ENCODE measurements around the gene CORO7.

The CORO7 gene

DNA sequence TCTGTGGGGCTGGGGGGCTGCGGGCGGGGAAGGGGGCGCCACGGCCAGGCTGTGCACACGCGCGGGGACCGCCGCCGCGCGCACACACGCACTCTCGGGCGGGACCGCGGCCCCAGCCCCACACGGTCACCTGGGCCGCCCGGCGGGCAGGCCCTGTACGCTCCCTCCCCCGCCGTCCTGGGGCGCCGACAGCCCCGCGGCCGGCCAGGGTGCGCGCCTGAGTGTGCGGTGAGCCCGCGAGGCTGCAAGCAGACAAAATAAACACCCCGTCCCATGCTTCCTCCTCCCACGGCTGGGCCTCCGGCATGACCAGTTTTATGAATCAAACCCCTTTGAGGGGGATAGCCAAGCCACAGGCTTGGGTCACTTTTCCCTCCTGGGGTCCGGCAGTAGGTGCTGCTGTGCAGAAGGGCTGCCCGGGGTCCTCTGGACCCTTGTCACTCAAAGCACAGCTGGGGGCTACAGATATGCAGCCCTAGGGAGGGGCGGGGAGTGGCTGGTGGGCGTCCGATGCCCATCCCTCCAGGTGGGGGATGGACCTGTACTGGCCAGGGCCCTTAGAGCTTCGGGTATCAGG is 44.3 kb downstream of the CORO7 start:
- no peak for DNase-seq (ENCODE audit: low spot score)

DNA sequence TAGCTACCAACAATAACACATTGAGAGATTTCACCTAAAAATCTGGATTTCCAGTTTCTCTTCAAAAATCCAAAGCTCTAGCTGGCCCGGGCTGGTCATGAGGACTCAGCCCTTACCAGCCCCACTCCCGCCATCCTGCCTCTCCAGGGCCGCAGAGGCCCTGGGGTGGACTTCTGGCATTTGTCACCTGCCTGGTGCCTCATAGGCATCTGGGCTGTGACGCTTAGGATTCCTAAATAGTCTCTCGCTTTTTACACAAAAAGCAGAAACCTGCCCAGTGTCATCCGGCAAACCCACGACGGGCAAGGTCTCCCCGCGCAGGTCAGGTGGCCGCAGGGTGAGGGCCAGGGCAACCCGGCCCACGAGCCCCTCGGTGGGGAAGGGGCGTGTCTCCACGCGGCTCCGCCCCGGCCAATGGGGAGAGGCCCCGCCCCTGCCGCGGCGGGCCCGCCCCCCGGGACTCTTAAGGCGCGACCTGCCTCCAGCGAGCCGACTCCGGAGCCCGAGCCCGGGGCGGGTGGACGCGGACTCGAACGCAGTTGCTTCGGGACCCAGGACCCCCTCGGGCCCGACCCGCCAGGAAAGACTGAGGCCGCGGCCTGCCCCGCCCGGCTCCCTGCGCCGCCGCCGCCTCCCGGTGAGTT is 44.9 kb downstream of the CORO7 start, which contains the start of gene VASN:
Gene VASN (plus strand): TSS at position 492 of the 644 bp plus-strand sequence. CDS start 9,030 bp downstream, outside the sequence.
- peak; percentile 63 for DNase-seq (ENCODE audit: low spot score)

DNA sequence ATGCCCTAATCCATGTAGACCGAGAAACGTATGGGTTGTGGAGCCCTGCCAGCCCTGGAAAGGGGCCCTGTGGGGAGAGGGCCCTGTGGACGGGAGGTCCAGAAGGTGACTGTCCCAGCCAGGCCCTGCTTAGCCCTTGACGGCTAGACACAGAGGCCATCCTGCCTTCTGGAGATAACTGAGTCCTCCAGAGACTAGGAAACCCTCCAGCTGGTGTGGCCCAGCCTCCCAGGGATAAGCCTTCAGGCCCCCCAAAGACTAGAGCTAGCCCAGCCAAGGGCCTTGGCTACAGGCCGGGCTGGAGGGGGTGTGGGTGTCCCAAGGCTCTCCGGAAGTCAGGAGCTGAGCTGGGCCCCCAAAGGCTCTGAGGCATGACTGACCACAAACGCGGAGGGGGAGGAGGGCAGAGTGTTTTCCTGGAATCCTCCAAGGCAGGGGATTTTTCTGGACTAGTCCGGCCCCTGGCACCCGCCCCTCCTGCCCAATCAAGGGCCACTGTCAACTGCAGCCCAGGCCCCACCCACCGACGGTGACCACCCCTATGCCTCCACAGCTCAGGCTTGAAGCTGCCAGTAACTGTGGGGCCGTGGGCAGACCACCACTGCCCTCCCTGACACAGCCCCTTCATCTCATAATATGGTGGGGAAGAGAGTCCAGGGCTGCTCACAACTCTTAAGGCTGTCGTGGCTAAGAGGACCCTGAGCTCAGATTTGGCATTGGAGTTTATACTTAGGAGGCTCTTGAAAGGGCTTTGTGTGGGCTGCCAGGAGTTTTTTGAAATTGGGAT is 45.6 kb downstream of the CORO7 start:
- DNase-seq (ENCODE audit: low spot score) = no peak

DNA sequence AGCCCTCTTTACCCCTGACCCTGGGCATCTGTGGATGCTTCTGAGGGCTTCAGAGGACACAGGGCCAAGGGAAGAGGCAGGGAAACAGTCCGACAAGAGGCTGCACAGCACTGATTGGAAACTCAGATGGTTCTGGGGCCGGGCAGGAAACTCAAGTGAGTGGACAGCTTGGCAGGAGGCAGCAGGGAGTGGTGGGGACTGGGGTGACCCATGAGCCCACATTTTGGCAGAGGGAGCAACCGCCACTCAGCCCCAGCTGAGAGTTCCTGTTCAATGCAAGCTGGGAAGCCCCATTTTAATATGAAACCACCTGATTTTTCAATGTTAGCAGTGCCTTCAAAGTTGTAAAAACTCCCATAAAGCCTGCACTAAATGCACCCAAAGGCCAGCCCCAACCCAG is 46.2 kb downstream of the CORO7 start:
- no peak for DNase-seq (ENCODE audit: low spot score)

DNA sequence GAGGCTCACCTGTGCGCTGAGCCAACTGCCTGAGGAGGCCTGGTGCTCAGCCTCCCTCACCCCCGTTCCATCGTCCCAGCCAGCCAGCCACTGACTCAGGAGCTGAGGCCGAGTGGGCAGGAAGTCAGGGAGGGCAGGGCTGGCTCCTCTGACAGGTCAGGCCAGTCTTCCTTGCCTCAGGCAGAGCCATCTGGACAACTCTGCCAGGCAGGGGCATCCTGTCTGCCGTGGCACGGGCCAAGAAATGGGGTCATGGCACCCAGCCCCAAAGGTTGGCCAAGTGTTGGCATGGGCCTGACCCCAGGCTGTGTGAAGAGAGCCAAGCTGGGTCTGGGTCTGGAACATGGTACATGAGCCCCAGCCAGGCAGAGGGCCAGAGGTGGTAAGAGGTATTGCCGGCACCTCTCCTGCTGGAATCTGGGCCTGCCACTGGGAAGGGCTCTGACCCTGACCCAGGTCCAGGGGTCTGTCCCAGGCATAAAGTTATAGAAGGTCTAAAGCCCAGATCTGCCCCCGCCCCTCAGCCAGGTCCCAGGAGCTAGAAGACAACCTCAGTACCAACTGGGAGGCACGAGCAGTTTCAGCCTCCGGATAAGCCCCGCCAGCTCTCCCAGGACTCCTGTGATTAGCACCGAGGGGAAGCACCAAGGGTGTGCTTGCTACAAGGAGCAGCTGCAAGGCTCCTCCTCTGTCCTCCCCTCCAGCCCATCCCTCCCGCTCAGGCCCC is 47.2 kb downstream of the CORO7 start:
- no peak for DNase-seq (ENCODE audit: low spot score)

DNA sequence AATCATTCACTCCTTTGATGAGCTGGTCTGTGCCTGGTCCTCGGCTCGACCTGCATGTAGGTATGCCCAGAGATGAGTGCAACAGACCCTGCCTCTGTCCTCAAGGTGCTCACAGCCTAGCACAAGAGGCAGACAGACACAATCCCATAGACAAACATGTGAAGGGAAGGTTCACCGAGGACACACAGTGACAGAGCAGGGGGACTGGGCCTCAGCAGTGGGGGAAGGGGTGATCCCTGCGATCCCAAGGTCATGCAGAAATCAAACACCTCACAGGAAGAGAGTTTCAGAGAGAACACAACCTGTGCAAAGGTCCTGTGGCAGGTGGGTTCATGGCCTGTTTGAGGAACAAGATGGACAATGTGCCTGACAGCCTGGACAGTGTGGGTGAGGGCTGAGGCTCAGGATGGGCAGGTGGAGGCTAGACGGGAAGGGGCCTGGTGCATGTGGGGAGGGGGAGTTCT is 49.0 kb downstream of the CORO7 start:
- DNase-seq (ENCODE audit: low spot score) = no peak

DNA sequence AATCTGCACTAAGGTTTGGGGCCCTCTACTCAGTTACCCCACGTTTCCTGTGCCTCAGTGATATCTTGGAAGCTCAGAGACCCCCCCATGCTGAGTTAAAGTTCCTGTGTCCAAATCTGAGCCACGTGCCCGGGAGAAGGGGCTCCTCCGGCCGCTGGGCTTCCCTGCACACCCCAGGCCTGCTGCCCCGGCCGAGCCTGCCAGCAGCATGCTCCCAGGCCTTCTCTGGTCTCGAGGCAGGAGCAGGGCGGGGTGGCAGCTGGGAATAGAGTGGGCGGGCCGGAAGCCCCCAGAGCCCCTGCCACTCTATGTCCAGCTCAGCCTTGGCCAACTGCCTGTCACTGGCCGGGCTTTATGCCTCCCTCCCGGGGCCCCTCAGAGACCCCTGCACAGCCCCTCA is 50.4 kb downstream of the CORO7 start:
- DNase-seq (ENCODE audit: low spot score) = no peak

DNA sequence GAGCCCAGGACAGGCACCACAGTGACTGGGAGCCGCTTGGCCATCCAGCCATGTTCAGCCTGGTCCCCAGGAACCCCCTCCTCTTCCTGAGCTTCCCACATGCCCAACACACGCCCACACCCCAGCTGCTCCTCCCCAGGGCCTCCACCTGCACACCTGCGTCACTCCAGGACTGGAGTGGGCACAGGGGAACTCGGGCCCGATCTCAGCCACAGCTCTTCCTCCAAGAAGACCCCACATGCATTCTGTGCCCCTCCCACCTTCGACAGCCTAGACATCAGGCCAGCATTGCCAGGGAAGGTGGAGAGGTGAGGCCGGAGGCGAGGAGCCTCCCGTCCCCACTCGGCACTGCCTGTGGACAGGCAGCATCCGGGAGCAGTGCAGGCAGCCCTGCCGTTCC is 50.8 kb downstream of the CORO7 start:
- no peak for DNase-seq (ENCODE audit: low spot score)

DNA sequence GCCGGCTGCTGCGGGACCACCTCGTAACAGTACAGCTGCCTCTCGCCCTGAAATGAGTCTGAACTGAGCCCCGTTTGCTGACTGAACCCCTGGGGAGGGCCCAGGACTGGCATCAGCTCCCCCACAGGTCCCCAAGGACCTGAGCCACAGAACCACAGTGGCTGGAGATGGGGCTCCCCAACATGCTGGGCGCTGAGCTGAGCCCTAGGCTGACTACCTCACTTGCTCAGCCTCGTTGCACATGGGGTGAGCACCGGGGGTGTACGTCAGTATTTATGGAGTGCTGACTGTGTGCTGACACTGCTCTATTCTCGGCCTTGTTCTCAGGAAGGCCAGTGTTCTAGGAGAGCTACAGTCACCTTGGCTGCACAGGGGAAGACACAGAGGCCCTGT is 51.4 kb downstream of the CORO7 start:
- DNase-seq (ENCODE audit: low spot score) = no peak

DNA sequence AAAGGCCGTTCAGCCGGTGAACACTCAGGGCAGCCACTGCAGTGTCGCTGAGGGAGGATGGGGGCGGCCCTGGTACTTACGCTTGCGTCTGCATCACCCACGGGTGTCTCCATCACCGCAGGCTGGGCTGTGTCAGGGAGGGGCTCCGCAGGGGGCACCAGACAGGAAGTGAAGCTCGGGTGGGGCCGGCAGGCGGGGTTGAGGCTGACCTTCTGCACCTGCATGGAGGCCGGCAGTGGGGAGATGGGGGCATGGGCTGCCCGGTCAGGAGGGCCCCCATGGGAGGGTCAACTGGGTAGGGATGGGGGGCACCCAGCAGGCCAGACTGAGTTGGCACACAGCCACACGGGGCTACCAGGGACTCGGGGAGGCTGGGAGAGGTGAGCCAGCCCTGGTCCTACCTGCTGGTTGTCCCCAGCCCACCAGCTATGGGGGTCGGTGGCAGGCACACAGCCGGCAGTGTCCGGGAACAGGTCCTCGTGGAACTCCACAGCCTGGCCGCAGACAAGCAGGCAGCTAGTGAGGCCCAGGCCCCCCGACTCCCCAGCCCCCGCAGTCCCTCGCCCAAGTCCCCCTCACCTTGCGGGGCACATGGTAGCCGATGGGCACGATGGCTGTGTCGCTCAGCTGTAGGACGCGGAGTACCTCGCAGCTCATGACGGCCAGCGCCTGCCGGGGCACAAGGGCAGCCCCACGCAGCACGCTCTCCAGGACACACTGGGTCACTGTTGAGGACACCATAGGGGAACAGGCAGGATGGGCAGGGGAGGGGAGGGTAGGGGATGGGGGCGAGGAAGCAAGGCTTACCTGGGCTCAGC is 52.0 kb downstream of the CORO7 start:
- no peak for DNase-seq (ENCODE audit: low spot score)

DNA sequence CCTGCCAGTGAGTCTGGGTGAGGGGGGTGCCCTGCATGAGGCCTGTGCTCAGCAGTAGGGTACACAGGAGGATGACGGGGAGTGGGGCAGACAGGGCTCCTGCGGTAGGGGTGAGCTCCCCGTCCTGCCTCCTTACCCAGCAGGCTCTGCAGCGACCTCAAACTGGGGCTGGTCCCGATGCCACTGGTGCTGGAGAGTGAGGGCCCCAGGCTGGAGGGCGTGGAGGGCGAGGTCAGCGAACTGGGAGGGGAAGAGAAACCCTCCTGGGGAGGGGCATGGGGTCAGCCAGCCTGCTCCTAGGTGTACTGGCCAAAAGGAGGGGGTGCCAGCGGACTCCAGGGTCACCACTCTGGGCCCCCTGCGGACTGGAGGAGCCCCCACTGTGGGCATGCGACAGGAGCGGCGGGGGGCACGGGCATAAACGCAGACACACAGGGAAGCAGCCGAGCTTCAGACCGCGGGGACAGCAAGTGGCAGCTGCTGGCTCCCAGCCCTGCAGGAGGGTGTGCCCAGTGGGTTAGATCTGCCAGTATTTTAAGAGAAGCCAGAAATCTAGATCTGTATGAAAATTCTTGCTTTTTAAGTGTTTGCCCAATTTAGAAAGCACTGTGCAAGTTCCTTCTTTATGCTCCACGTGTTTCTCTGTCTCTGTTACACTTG is 53.8 kb downstream of the CORO7 start:
- DNase-seq (ENCODE audit: low spot score) = no peak

DNA sequence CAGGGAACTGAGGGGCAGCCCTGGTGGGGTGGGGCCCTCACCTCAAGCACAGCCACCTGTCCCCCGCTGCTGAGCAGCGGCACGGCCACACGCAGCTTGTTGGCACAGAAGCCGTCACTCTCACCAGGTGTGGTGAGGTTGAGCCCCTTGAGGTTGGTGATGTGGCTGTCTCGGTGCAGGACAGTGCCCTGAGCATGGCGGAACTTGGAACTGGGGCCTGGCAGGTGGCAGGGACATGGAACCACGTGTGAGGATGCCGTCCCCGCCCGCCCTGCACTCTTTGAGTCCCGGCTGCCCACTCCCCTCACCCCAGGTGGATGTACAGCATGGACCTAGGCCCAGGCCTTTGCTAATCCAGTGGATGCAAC is 54.5 kb downstream of the CORO7 start:
- DNase-seq (ENCODE audit: low spot score) = no peak

DNA sequence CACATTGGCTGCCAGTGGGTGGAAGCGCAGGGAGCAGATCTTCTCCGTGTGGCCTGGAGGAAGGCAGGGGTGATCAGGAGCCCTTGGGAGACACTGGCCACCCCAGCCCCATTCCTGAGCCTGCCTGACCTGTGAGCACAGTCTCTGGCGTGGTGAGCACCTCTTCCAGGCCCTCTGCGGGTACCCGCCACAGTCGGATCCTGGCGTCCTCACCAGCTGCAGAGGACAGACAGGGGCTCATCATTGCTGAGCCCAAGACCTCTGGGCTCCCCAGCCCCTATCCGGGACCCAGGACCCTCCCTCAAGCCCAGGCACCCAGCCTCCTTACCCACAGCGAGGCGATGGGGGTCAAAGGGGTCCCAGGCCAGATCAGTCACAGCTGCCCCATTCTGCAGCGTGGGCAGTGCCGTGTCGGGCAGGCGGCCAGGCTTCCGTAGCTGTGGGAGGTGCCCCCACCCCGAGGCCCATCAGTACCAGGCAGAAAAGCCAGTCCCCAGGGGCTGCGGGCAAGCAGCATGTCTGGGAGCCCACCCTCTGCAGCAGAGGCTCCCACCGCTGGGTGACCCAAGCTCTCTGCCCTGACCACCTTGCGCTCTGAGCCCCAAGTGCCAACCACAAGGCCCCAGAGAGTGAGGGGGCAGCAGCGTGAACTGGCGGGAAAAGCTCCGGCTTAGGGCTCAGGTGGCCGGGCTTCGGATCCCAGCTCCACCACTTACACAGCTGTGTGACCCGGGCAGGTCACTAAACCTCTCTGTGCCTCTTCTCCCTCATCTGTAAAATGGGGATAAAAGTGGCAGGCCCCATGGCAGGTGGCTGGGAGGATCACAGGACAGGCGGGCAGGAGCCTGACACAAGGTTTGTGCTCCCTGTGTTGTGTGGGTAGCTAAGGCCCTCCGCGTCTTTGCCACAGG is 55.1 kb downstream of the CORO7 start:
- DNase-seq (ENCODE audit: low spot score) = no peak

DNA sequence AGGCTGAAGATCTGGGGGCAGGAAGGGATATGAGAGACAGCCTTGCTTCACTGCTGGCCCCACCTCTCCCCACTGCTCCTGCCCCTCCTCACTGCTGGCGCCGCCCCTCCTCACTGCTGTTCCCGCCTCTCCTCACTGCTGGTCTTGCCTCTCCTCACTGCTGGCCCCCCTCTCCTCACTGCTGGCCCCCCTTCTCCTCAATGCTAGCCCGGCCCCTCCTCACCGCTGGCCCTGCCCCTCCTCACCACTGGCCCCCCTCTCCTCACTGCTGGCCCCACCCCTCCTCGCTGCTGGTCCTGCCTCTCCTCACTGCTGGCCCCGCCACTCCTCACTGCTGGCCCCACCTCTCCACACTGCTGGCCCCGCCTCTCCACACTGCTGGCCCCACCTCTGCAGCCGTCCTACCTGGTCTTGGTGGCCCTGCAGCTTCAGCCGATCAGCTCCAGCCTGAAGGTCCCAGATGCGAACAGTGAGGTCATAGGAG is 55.8 kb downstream of the CORO7 start:
- no peak for DNase-seq (ENCODE audit: low spot score)

DNA sequence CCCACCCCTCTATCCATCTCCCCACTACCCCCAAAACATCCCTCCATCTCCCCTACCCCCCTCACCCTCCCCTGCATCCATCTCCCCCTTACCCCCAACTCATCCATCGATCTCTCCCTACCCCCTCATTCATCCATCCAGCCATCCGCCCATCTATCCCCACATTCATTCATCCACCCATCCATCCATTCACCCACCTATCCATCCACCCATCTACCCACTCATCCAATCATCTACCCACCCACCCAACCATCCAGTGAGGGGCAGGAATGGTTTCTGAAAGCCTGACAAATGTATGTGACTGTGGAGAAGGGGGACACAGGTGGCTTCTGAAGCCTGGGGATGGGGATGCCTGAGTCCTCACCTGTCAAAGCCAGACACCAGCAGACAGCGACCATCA is 56.5 kb downstream of the CORO7 start:
- DNase-seq (ENCODE audit: low spot score) = no peak

DNA sequence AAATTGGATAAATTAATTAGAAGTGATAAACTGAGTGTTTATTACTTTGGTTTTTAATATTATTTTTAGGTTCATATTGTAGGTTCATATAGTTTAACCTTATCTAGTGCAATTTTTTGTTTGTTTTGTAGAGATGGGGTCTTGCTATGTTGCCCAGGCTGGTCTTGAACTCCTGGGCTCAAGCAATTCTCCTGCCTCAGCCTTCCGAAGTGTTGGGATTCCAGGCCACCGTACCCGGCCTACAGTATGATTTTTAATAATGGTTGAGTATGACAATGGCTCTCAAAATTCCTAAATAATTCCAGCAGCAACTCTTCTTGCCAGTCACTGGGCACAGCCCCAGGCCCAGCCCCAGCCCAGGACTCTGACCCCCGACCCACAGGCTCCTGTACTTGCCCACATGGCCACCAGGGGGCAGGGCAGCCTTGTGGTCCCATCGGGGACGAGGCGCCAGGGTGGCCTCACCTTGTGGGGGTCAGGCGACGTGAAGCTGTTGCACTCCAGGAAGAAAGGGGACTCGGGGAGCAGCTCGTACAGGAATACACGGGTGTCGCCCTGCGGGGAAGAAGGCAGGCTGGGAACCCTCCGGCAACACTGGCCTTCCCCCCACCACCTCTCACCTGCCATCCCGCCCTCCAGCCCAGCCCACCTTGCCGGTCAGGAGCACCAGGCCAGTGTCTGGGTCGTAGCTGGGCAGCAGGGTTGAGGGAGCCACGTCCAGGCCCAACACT is 57.4 kb downstream of the CORO7 start:
- peak; percentile 43 for DNase-seq (ENCODE audit: low spot score)

DNA sequence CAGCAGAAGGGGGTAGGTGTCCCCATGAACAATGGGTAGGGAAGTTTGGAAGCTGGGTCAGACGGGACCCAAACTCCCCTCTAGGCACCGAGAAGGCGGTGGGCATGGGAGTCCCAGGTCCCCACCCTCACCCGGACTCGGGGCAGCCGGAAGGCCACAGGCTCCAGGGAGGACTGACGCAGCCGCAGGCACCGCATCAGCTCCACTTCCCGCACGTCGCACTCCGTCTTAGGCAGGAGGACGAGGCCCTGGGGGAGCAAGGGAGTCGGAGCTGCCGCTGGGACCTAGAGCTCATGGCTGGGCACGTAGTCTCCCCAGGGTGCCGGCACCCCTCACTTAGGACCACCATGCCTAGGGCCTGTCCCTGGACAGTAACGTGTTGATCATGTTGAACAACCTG is 58.2 kb downstream of the CORO7 start:
- DNase-seq (ENCODE audit: low spot score) = no peak

DNA sequence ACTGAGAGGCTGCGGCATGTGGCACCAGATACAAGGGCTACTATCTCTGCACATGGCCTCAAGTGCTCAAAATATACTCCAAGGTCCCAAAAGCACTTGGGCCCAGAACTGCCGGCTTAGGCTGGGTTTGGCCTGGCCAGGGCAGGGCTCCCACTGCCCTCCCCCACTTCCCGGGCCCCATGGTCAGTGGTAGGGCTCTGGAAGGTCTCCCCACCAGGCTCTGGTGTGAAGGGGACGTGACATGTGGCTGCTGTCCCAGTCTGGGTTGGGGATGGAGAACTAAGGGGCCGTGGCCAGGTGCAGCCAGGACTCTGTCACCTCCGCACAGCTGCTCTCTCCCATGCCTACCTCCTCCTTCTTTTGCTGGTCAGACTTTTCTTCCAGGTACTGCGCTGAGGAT is 59.6 kb downstream of the CORO7 start:
- DNase-seq (ENCODE audit: low spot score) = no peak
